Measurements from ENCODE around the gene DAB1. TPM values are rescaled to one million over a fixed set of nuclear protein-coding genes. Genes with fewer than 3 reads are reported as not detected.

Gene DAB1
- total RNA-seq, 2 donors from 2014 or later: 0.72 TPM; not detected in 1

DNA sequence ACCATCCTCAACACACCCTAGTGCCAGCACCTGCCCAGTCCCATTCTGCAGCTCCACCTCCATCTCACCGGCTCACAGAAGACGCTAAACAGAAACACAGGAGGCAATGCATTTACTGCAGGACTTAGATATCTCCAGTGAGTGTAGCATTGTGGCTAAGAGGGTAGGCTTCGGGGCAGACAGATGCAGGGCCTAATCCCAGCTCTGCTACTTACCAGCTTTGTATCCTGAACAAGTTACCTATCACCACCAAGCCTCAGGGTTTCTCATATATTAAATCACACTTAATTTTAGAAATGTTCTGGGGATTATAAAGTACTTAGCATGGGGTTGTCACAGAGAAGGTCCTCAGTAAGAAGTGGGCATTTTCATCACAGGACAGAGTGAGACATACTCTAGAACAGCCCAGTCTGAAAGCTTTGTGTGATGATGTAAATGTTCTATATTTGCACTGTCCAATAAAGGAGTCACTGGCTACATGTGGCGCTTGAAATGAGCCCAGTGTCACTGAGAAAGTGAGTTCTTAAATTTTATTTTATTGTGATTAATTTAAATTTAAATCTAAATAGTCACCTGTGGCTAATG, 308.7 kb downstream of the DAB1 start:
- no peak overlapping the region for H3K27ac Mint-ChIP-seq
- H3K36me3 Mint-ChIP-seq (ENCODE audit: insufficient read depth in 2 of 2): no peaks in the 10 kb centered on the region
- no peaks in the 10 kb centered on the region for H3K27me3 Mint-ChIP-seq (ENCODE audit: low read depth)
- peaks cover 0 to 2% of the 10 kb centered on the region in 2 donors for H3K9me3 Mint-ChIP-seq
- DNase-seq (no peak), ATAC-seq (replicated peaks in 1 of 2) (no peak)
- no peak overlapping the region for H3K4me3 Mint-ChIP-seq
- H3K4me1 Mint-ChIP-seq (ENCODE audit: low read depth): no peaks in the 10 kb centered on the region

DNA sequence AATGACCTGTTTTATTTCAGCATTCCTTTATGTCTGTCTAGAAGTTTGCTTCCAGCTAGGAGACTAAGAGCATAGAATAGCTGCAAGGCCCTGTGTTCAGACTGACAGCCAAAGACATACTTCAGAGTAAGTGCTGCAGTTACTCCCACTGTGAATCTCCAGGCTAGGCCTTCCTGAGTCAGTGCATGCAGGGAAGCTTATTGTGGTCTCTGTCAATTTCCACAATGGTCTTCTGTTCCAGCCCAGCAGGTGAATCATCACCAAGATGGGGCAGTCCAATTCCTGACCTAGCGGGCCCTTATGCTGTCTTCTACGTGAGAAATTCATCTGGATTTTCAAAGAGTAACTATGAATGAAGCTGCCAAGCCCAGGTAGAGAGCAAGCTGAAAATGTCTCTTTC, 311.7 kb downstream of the DAB1 start:
- no peaks in the 10 kb centered on the region for H3K36me3 Mint-ChIP-seq (ENCODE audit: insufficient read depth in 2 of 2)
- peaks cover 0 to 2% of the 10 kb centered on the region in 2 donors for H3K9me3 Mint-ChIP-seq
- no peaks in the 10 kb centered on the region for H3K4me1 Mint-ChIP-seq (ENCODE audit: low read depth)
- no peak for DNase-seq
- no peak for ATAC-seq (replicated peaks in 1 of 2)
- no peak overlapping the region for H3K4me3 Mint-ChIP-seq
- no peaks in the 10 kb centered on the region for H3K27me3 Mint-ChIP-seq (ENCODE audit: low read depth)
- no peak overlapping the region for H3K27ac Mint-ChIP-seq

- Mint-ChIP-seq H3K36me3 (ENCODE audit: insufficient read depth in 2 of 2) (no peaks in the 10 kb centered on the region), H3K4me1 (ENCODE audit: low read depth) (no peaks in the 10 kb centered on the region), H3K9me3 (peaks cover 0 to 2% of the 10 kb centered on the region in 2 donors), H3K4me3 (no peak overlapping the region), H3K27me3 (ENCODE audit: low read depth) (no peaks in the 10 kb centered on the region), H3K27ac (no peak overlapping the region)
- ATAC-seq (replicated peaks in 1 of 2) (no peak), DNase-seq (no peak)
Measured at GRCh38 chr1:57111175-57111574, 312.7 kb downstream of the DAB1 start.

DNA sequence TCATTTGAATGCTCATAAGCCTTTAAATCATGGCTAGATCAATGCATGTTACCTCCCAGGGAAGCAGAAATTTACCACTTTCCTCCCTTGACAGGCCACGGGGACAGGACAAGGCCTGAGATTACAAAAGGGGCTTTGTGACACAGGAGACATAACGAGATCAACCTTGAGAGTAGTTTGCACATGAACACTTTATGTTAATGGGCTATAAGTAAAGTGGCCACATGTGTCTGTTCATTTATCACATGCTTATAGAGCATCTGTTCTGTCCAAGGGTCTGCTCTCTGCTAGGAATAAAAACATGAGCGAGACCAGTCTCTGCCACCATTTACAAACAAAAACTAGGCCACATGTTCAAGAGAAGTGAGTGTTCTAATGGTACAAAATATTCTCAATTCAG, 314.0 kb downstream of the DAB1 start:
- Mint-ChIP-seq H3K9me3 (peaks cover 0 to 2% of the 10 kb centered on the region in 2 donors), H3K36me3 (ENCODE audit: insufficient read depth in 2 of 2) (no peaks in the 10 kb centered on the region), H3K27ac (no peak overlapping the region), H3K27me3 (ENCODE audit: low read depth) (no peaks in the 10 kb centered on the region), H3K4me3 (no peak overlapping the region), H3K4me1 (ENCODE audit: low read depth) (no peaks in the 10 kb centered on the region)
- DNase-seq (no peak), ATAC-seq (replicated peaks in 1 of 2) (no peak)

GRCh38 chr1:57109247-57109646, 314.6 kb downstream of the DAB1 start:
- no peak for ATAC-seq (replicated peaks in 1 of 2)
- H3K4me1 Mint-ChIP-seq (ENCODE audit: low read depth): no peaks in the 10 kb centered on the region
- no peak overlapping the region for H3K27ac Mint-ChIP-seq
- no peak overlapping the region for H3K4me3 Mint-ChIP-seq
- H3K36me3 Mint-ChIP-seq (ENCODE audit: insufficient read depth in 2 of 2): no peaks in the 10 kb centered on the region
- no peaks in the 10 kb centered on the region for H3K27me3 Mint-ChIP-seq (ENCODE audit: low read depth)
- H3K9me3 Mint-ChIP-seq: peaks cover 0 to 2% of the 10 kb centered on the region in 2 donors
- no peak for DNase-seq

GRCh38 chr1:57106296-57106695, 317.6 kb downstream of the DAB1 start:
- DNase-seq (no peak), ATAC-seq (replicated peaks in 1 of 2) (no peak)
- H3K4me3 Mint-ChIP-seq: no peak overlapping the region
- H3K27ac Mint-ChIP-seq: no peak overlapping the region
- H3K36me3 Mint-ChIP-seq (ENCODE audit: insufficient read depth in 2 of 2): no peaks in the 10 kb centered on the region
- peaks cover 10% of the 10 kb centered on the region for H3K27me3 Mint-ChIP-seq (ENCODE audit: low read depth)
- H3K9me3 Mint-ChIP-seq: peaks cover 0 to 2% of the 10 kb centered on the region in 2 donors
- no peaks in the 10 kb centered on the region for H3K4me1 Mint-ChIP-seq (ENCODE audit: low read depth)

DNA sequence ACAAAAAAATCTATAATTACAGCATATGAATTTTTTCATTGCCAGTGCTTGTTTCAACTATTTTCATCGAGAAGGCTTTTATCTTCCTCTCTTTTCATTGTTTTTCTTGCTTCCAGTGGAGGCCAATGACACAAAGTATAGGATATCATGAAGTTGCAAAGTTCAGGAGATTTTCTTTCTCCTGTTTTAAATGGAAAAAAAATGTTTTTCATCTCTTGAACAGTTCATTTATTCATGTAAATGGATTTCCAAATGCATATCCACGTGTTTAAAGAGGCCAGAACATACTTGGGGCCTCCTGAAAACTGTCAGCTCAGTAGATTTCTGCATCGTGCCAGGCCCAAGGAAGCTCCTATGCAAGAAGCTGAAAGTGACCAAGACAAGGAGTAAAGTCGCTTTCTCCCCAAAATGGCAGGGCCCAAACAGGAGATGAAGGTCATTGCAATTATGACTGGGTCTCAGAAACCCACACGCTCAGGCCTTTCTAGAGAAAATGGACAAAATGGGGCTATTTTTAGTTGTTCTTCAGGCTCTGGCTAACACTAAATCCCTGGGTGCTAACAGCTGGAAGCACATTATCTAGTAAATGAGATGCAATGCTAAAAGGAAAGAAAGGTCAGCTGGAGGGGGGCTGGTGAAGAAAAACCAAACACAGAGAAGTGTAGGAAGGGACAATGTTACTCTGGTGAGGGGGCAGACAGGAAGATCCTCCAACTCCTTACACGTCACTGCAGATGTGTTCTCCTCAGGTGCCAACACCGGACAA, 321.1 kb downstream of the DAB1 start:
- Mint-ChIP-seq H3K27me3 (ENCODE audit: low read depth) (peaks cover 16% of the 10 kb centered on the region), H3K9me3 (peaks cover 0 to 1% of the 10 kb centered on the region in 2 donors), H3K36me3 (ENCODE audit: insufficient read depth in 2 of 2) (no peaks in the 10 kb centered on the region), H3K4me3 (no peak overlapping the region), H3K27ac (no peak overlapping the region), H3K4me1 (ENCODE audit: low read depth) (no peaks in the 10 kb centered on the region)
- ATAC-seq (replicated peaks in 1 of 2) (no peak), DNase-seq (no peak)

- H3K4me3 Mint-ChIP-seq: no peak overlapping the region
Measured at GRCh38 chr1:57101209-57101608, 322.7 kb downstream of the DAB1 start.

DNA sequence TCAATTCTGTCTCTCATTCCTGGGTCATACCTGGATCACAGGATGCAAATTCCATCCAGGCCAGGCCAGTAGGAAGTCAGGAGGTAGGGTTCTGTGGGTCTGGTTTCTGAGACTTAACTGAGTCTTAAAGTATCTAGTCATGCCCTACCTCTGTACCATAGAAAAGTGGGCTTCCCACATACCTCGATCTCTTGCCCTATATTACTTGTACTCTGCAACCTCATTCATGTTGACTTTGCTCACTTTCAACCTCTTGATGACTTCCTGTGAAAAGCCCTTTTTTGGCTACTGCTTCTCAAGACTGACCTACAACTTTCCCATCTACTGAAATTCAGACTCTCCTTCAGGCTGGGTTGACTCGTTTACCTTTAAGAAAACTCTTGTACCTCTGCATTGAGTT, 329.1 kb downstream of the DAB1 start:
- Mint-ChIP-seq H3K36me3 (ENCODE audit: insufficient read depth in 2 of 2) (no peaks in the 10 kb centered on the region), H3K4me3 (no peak overlapping the region), H3K27me3 (ENCODE audit: low read depth) (no peaks in the 10 kb centered on the region), H3K27ac (no peak overlapping the region), H3K9me3 (no peaks in the 10 kb centered on the region), H3K4me1 (ENCODE audit: low read depth) (no peaks in the 10 kb centered on the region)
- DNase-seq (no peak), ATAC-seq (replicated peaks in 1 of 2) (no peak)

More at GRCh38 chr1:57101209-57101608, 322.7 kb downstream of the DAB1 start:
- ATAC-seq (replicated peaks in 1 of 2) (no peak), DNase-seq (no peak)
- Mint-ChIP-seq H3K4me1 (ENCODE audit: low read depth) (no peaks in the 10 kb centered on the region), H3K27ac (no peak overlapping the region), H3K27me3 (ENCODE audit: low read depth) (peaks cover 16% of the 10 kb centered on the region), H3K9me3 (peaks cover 0 to 1% of the 10 kb centered on the region in 2 donors), H3K36me3 (ENCODE audit: insufficient read depth in 2 of 2) (no peaks in the 10 kb centered on the region)

DNA sequence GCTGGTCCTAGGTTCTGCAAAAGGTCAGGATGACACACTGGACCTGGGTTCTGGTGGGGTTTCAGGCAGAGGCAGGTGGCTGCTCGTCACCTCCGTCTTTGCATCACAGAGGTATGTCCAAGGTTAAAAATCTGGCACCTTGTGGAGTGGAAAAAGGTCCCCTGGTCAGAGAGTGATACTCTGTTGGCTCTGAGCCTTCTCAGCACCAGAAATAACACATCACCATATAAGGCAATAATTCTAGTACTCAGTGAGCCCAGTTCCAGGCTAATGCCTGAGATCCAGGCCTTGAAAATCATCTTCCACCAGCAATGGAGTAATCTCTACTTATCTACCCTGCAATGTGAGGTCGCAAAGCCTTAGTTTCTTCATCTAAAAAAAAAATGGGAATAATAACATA, 330.7 kb downstream of the DAB1 start:
- Mint-ChIP-seq H3K36me3 (ENCODE audit: insufficient read depth in 2 of 2) (no peaks in the 10 kb centered on the region), H3K27ac (no peak overlapping the region), H3K4me1 (ENCODE audit: low read depth) (no peaks in the 10 kb centered on the region), H3K9me3 (no peaks in the 10 kb centered on the region), H3K27me3 (ENCODE audit: low read depth) (no peaks in the 10 kb centered on the region), H3K4me3 (no peak overlapping the region)
- no peak for ATAC-seq (replicated peaks in 1 of 2)
- DNase-seq: no peak

GRCh38 chr1:57091642-57092041, 332.2 kb downstream of the DAB1 start:
- H3K4me1 Mint-ChIP-seq (ENCODE audit: low read depth): no peaks in the 10 kb centered on the region
- H3K4me3 Mint-ChIP-seq: no peak overlapping the region
- no peak for DNase-seq
- no peak for ATAC-seq (replicated peaks in 1 of 2)
- H3K36me3 Mint-ChIP-seq (ENCODE audit: insufficient read depth in 2 of 2): no peaks in the 10 kb centered on the region
- H3K9me3 Mint-ChIP-seq: peaks cover 0 to 2% of the 10 kb centered on the region in 2 donors
- no peaks in the 10 kb centered on the region for H3K27me3 Mint-ChIP-seq (ENCODE audit: low read depth)
- H3K27ac Mint-ChIP-seq: no peak overlapping the region

DNA sequence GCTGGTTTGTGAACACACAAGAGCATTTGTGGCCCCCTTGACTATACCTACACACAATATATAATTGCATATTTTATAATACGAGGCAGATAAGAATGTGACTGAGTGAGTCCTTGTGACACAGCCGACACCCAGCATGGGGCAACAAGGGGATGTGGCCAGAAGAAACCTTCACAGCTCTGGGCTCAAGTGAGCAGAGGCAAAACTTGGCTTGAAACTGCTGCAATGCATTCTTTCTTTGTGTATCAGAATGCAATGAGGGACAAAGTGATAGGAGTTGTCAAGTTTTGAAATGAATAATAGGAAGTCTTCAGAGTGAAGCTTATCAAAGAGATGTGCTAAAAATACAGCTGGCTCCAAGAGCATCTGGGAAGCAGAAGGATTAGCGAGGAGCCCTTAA, 334.0 kb downstream of the DAB1 start:
- no peak overlapping the region for H3K4me3 Mint-ChIP-seq
- H3K27ac Mint-ChIP-seq: no peak overlapping the region
- H3K36me3 Mint-ChIP-seq (ENCODE audit: insufficient read depth in 2 of 2): no peaks in the 10 kb centered on the region
- ATAC-seq (replicated peaks in 1 of 2) (no peak), DNase-seq (no peak)
- H3K9me3 Mint-ChIP-seq: peaks cover 0 to 2% of the 10 kb centered on the region in 2 donors
- no peaks in the 10 kb centered on the region for H3K4me1 Mint-ChIP-seq (ENCODE audit: low read depth)
- H3K27me3 Mint-ChIP-seq (ENCODE audit: low read depth): no peaks in the 10 kb centered on the region

GRCh38 chr1:57089221-57089620, 334.6 kb downstream of the DAB1 start:
- no peak for ATAC-seq (replicated peaks in 1 of 2)
- no peak overlapping the region for H3K4me3 Mint-ChIP-seq
- no peaks in the 10 kb centered on the region for H3K36me3 Mint-ChIP-seq (ENCODE audit: insufficient read depth in 2 of 2)
- no peak for DNase-seq
- H3K4me1 Mint-ChIP-seq (ENCODE audit: low read depth): no peaks in the 10 kb centered on the region
- peaks cover 0 to 2% of the 10 kb centered on the region in 2 donors for H3K9me3 Mint-ChIP-seq
- no peaks in the 10 kb centered on the region for H3K27me3 Mint-ChIP-seq (ENCODE audit: low read depth)
- no peak overlapping the region for H3K27ac Mint-ChIP-seq

DNA sequence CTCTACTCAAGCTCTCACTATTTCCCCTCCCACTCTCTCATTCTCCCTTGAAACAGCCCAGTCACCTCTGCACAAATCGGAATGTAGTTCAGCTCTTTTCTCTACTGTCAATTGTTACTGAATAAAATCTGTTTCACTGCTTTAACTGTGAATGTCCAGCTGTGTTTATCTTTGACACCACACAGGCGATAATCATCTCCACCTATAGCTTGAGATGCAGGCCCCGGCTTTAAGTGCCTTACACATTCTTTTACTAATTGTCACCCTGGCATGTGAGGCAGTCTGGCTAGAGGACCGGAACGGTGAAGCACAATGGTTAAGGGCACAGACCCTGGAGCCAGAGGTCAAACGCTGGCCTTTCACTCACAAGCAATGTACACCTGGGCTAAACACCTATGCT, 335.2 kb downstream of the DAB1 start:
- ATAC-seq (replicated peaks in 1 of 2) (no peak), DNase-seq (no peak)
- no peaks in the 10 kb centered on the region for H3K27me3 Mint-ChIP-seq (ENCODE audit: low read depth)
- H3K27ac Mint-ChIP-seq: no peak overlapping the region
- no peaks in the 10 kb centered on the region for H3K36me3 Mint-ChIP-seq (ENCODE audit: insufficient read depth in 2 of 2)
- H3K4me3 Mint-ChIP-seq: no peak overlapping the region
- no peaks in the 10 kb centered on the region for H3K4me1 Mint-ChIP-seq (ENCODE audit: low read depth)
- H3K9me3 Mint-ChIP-seq: peaks cover 0 to 2% of the 10 kb centered on the region in 2 donors

Data from activated T-cell treated with anti-CD3 and anti-CD28 coated beads, Interleukin-2, amount 50 U/mL, for 72 hours (primary cell).